ENCODE results near the gene NT5C2. TPM values are rescaled to one million over a fixed set of nuclear protein-coding genes. Genes with fewer than 3 reads are reported as not detected.

The NT5C2 gene
- total and polyA plus RNA-seq, 2 donors (not counting 3 experiments of a cell fraction or from before 2014, with no cell fraction given): 47.2 to 69.9 TPM

- FAIRE-seq: no peak
- Histone ChIP-seq H3K27me3 (ENCODE audit: control insufficient read depth in 2 of 2, insufficient read depth in 2 of 2, low read length in 2 of 2) (no peaks in the 10 kb centered on the region), H3K36me3 (ENCODE audit: control insufficient read depth in 2 of 2, extremely low read depth in 1 of 2, insufficient read depth in 2 of 2, low read length in 2 of 2) (no peaks in the 10 kb centered on the region), H3K4me1 (ENCODE audit: control insufficient read depth, extremely low read depth, insufficient read depth, low read length) (peaks cover 35% of the 10 kb centered on the region), H2AFZ (ENCODE audit: low read depth, low read length) (no peak overlapping the region), H3K79me2 (ENCODE audit: control insufficient read depth, insufficient read depth, low read length) (peaks cover 25% of the 10 kb centered on the region), H3K4me3 (replicated peaks in 1 of 3; ENCODE audit: insufficient read depth in 1 of 3, low read depth in 1 of 3, low read length in 3 of 3) (no peak overlapping the region), H3K4me2 (ENCODE audit: insufficient read depth, low read length) (no peak overlapping the region), H3K9me3 (replicated peaks; ENCODE audit: control insufficient read depth, insufficient read depth, low read length) (no peaks in the 10 kb centered on the region), H3K9me1 (replicated peaks; ENCODE audit: control insufficient read depth, extremely low read depth, insufficient read depth, low read length) (no peaks in the 10 kb centered on the region), H3K27ac (ENCODE audit: insufficient read depth, low read depth, low read length) (no peak overlapping the region), H4K20me1 (replicated peaks; ENCODE audit: control insufficient read depth, extremely low read depth, insufficient read depth, low read length) (no peaks in the 10 kb centered on the region), H3K9ac (replicated peaks; ENCODE audit: extremely low read depth, insufficient read depth, low read length) (no peak overlapping the region)
- intact Hi-C loops (cut with micrococcal nuclease): no loop called here
- DNase-seq (ENCODE audit: low read depth, low spot score): no peak
- TF ChIP-seq FOS (IDR thresholded peaks at IDR 0.05; ENCODE audit: borderline replicate concordance, insufficient read depth, low read length): no peak
- TF ChIP-seq MYC (IDR thresholded peaks at IDR 0.05; ENCODE audit: low read depth, low read length): no peak
- no peak for TF ChIP-seq POLR2A (IDR thresholded peaks at IDR 0.05; ENCODE audit: low read depth, low read length)
- no peak for TF ChIP-seq MAX (IDR thresholded peaks at IDR 0.05; ENCODE audit: insufficient read depth, insufficient read length)
- TF ChIP-seq EZH2 (IDR thresholded peaks at IDR 0.05; ENCODE audit: borderline replicate concordance, low read depth, low read length, severe bottlenecking): no peak
- TF ChIP-seq GATA2 (IDR thresholded peaks at IDR 0.05; ENCODE audit: insufficient read depth, insufficient read length, low read depth, low read length): no peak
- TF ChIP-seq JUN (IDR thresholded peaks at IDR 0.05; ENCODE audit: borderline replicate concordance, insufficient read depth, insufficient read length, low read depth): no peak
- TF ChIP-seq POLR2AphosphoS5 (IDR thresholded peaks at IDR 0.05; ENCODE audit: insufficient read depth, low read depth, low read length): no peak
- TF ChIP-seq CTCF (IDR thresholded peaks at IDR 0.05; ENCODE audit: extremely low read depth in 1 of 2, insufficient read depth in 1 of 2, low read depth in 1 of 2, low read length in 2 of 2): no peak
- ChIA-PET CTCF (interaction anchor here (1.5 kb wide), 1 partner anchor 95 kb away, joined by 7 read pairs; no protein-coding TSS in a partner anchor), POLR2A (no interaction called here)
- dilution Hi-C loops (cut with MboI; ENCODE audit: extremely low pct_ligation_motif_present, low sequenced_read_pairs): no loop called here
- BruUV-seq (replicated peaks): no TSS peak
Measured at GRCh38 chr10:103149991-103150622, 43.0 kb downstream of the NT5C2 start.

All from endothelial cell of umbilical vein (primary cell).